ENCODE data around the gene CCL13. TPM values are rescaled to one million over a fixed set of nuclear protein-coding genes. Genes with fewer than 3 reads are reported as not detected.

Gene CCL13
- total RNA-seq, result 10 to 100 TPM in 1 of 4 donors, 1 to 10 TPM in 2, not detected in 1; 1.9 to 79.2 (median 2.9) TPM

GRCh38 chr17:34356194-34356593 lies at the start of gene CCL13:
TSS of gene CCL13 (plus strand) at chr17:34356480. CDS start at chr17:34356527, 47 bp downstream.
- DNase-seq, result no peak
- Histone ChIP-seq H3K27ac (peak within 1 kb of the TSS in 1 of 4 donors; percentile 22), H3K9me3 (no peaks in the 10 kb centered on the region), H3K4me3 (no peak within 1 kb of the TSS), H3K36me3 (no peaks in the 10 kb centered on the region), H3K27me3 (no peaks in the 10 kb centered on the region), H3K4me1 (no peaks in the 10 kb centered on the region)
- no peak for TF ChIP-seq CTCF (IDR thresholded peaks at IDR 0.05)
- TF ChIP-seq POLR2A (IDR thresholded peaks at IDR 0.05), result no peak

GRCh38 chr17:34307110-34307509 lies 49.2 kb upstream of the CCL13 start:
- TF ChIP-seq POLR2A (IDR thresholded peaks at IDR 0.05) (no peak), CTCF (IDR thresholded peaks at IDR 0.05) (no peak)

GRCh38 chr17:34308371-34308770 lies 47.9 kb upstream of the CCL13 start:
- Histone ChIP-seq H3K27me3 (no peaks in the 10 kb centered on the region), H3K9me3 (no peaks in the 10 kb centered on the region), H3K4me3 (no peak overlapping the region), H3K4me1 (no peaks in the 10 kb centered on the region), H3K36me3 (no peaks in the 10 kb centered on the region), H3K27ac (peak overlapping the region in 1 of 4 donors; percentile 21)
- DNase-seq, result no peak
- TF ChIP-seq POLR2A (IDR thresholded peaks at IDR 0.05), result no peak
- no peak for TF ChIP-seq CTCF (IDR thresholded peaks at IDR 0.05)

More at GRCh38 chr17:34307110-34307509, 49.2 kb upstream of the CCL13 start:
- H3K36me3 ChIP-seq, result no peaks in the 10 kb centered on the region
- H3K9me3 ChIP-seq, result no peaks in the 10 kb centered on the region
- no peak overlapping the region for H3K27ac ChIP-seq
- DNase-seq, result no peak
- no peak overlapping the region for H3K4me3 ChIP-seq
- no peaks in the 10 kb centered on the region for H3K4me1 ChIP-seq
- no peaks in the 10 kb centered on the region for H3K27me3 ChIP-seq

- no peaks in the 10 kb centered on the region for H3K9me3 ChIP-seq
- TF ChIP-seq POLR2A (IDR thresholded peaks at IDR 0.05) (no peak), CTCF (IDR thresholded peaks at IDR 0.05) (no peak)
- H3K36me3 ChIP-seq, result no peaks in the 10 kb centered on the region
- H3K27ac ChIP-seq, result peak overlapping the region in 1 of 4 donors; percentile 15
- H3K4me3 ChIP-seq, result no peak overlapping the region
- H3K4me1 ChIP-seq, result no peaks in the 10 kb centered on the region
- H3K27me3 ChIP-seq, result no peaks in the 10 kb centered on the region
- no peak for DNase-seq
Measured at GRCh38 chr17:34311291-34311690, 45.0 kb upstream of the CCL13 start.

GRCh38 chr17:34312080-34312479 lies 44.2 kb upstream of the CCL13 start:
- no peaks in the 10 kb centered on the region for H3K27me3 ChIP-seq
- H3K27ac ChIP-seq, result peak overlapping the region in 3 of 4 donors; percentile 9 to 68 (median 54)
- no peaks in the 10 kb centered on the region for H3K36me3 ChIP-seq
- H3K4me1 ChIP-seq, result no peaks in the 10 kb centered on the region
- no peak for DNase-seq
- H3K9me3 ChIP-seq, result no peaks in the 10 kb centered on the region
- TF ChIP-seq POLR2A (IDR thresholded peaks at IDR 0.05) (no peak), CTCF (IDR thresholded peaks at IDR 0.05) (no peak)
- no peak overlapping the region for H3K4me3 ChIP-seq

GRCh38 chr17:34313164-34313563 lies 43.1 kb upstream of the CCL13 start:
- peak overlapping the region; percentile 9 to 68 (median 37) for H3K27ac ChIP-seq
- no peaks in the 10 kb centered on the region for H3K27me3 ChIP-seq
- no peaks in the 10 kb centered on the region for H3K36me3 ChIP-seq
- H3K4me1 ChIP-seq, result no peaks in the 10 kb centered on the region
- no peak overlapping the region for H3K4me3 ChIP-seq
- DNase-seq, result no peak
- TF ChIP-seq CTCF (IDR thresholded peaks at IDR 0.05) (no peak), POLR2A (IDR thresholded peaks at IDR 0.05) (no peak)
- no peaks in the 10 kb centered on the region for H3K9me3 ChIP-seq
